Endothelial cell of umbilical vein (primary cell): ENCODE data around the gene ACTR3. TPM values are rescaled to one million over a fixed set of nuclear protein-coding genes. Genes with fewer than 3 reads are reported as not detected.
"Not testable (repeated sequence)": the region's sequence is repeated elsewhere in the genome, so short reads cannot be mapped to it uniquely, and the experiment has no call there.

Experiments
- BruUV-seq: library from RNA; stranded (reverse); fragments of 400-500 nt; replicated peaks from 2 replicates; lab custom pipeline; 2021; lab: Mats Ljungman, UMichigan
- CTCF ChIA-PET: fragments of 300-600, 350-600 bp; sonication (Branson Sonifier 250); formaldehyde crosslinking; loops from one replicate; lab custom pipeline; 2021; ENCODE audit warnings: antibody characterized with exemption, inconsistent platforms; lab: Charles Lee
- POLR2A ChIA-PET: fragments of 300-600, 350-600 bp; sonication (Branson Sonifier 250); formaldehyde crosslinking; loops from one replicate; lab custom pipeline; 2021; ENCODE audit warnings: antibody characterized with exemption, inconsistent platforms; lab: Charles Lee
- DNase-seq: peaks from one replicate; pipeline ENCODE4 v3.0.0-alpha.2; 2011; ENCODE audit warnings: low read depth, low spot score
- FAIRE-seq: peaks from 2 replicates; lab custom pipeline; 2011; peaks lifted over from hg19 to GRCh38; lab: Jason Lieb, UNC
- H2AFZ ChIP-seq: 2 replicates; pipeline ENCODE4 v1.6.0; 2012; ENCODE audit warnings: low read depth, low read length, control low read depth, inconsistent platforms
- H3K27ac ChIP-seq: 2 replicates; pipeline ENCODE4 v1.5.1; 2011; ENCODE audit warnings: low read depth, mild to moderate bottlenecking, control low read depth, low read length, moderate library complexity; ENCODE audit not compliant: insufficient read depth
- H3K27me3 ChIP-seq, 2 experiments: 2 replicates each; pipeline versions ENCODE4 v1.6.0 to v1.6.1; 2011; ENCODE audit warnings: low read length in 2 of 2, mixed read lengths in 1 of 2; ENCODE audit not compliant: control insufficient read depth in 2 of 2, insufficient read depth in 2 of 2
- H3K36me3 ChIP-seq, 2 experiments: 2 replicates in 1 of 2; 3 replicates in 1 of 2; pipeline ENCODE4 v1.5.1; 2011; ENCODE audit warnings: low read length in 2 of 2, mild to moderate bottlenecking in 1 of 2, moderate library complexity in 1 of 2; ENCODE audit not compliant: control insufficient read depth in 2 of 2, insufficient read depth in 2 of 2; ENCODE audit errors: extremely low read depth in 1 of 2
- H3K4me1 ChIP-seq: 3 replicates; pipeline ENCODE4 v1.5.1; 2011; ENCODE audit warnings: mild to moderate bottlenecking, low read length; ENCODE audit not compliant: control insufficient read depth, insufficient read depth; ENCODE audit errors: extremely low read depth
- H3K4me2 ChIP-seq: 2 replicates; pipeline ENCODE4 v1.6.1; 2011; ENCODE audit warnings: low read length, control low read depth, mixed read lengths; ENCODE audit not compliant: insufficient read depth
- H3K4me3 ChIP-seq, 3 experiments: fragments of 200-600 bp in 1 of 3; sonication (generic), shearing (Covaris generic) in 1 of 3; replicated peaks in 1 of 3; 2 replicates each; pipeline ENCODE4 v1.5.1; 2011 to 2016; ENCODE audit warnings: control low read depth in 3 of 3, low read length in 3 of 3, mild to moderate bottlenecking in 2 of 3, inconsistent platforms in 1 of 3, low read depth in 1 of 3, moderate library complexity in 1 of 3; ENCODE audit not compliant: insufficient read depth in 1 of 3
- H3K79me2 ChIP-seq: 2 replicates; pipeline ENCODE4 v1.6.0; 2012; ENCODE audit warnings: low read length, inconsistent platforms; ENCODE audit not compliant: control insufficient read depth, insufficient read depth
- H3K9ac ChIP-seq: replicated peaks from 2 replicates; pipeline ENCODE3; 2011; ENCODE audit warnings: low read length, control low read depth; ENCODE audit not compliant: insufficient read depth; ENCODE audit errors: extremely low read depth
- H3K9me1 ChIP-seq: replicated peaks from 3 replicates; pipeline ENCODE4 v1.6.0; 2011; ENCODE audit warnings: mild to moderate bottlenecking, low read length; ENCODE audit not compliant: control insufficient read depth, insufficient read depth; ENCODE audit errors: extremely low read depth
- H3K9me3 ChIP-seq: replicated peaks from 2 replicates; pipeline ENCODE4 v1.5.1; 2012; ENCODE audit warnings: low read length, inconsistent platforms; ENCODE audit not compliant: control insufficient read depth, insufficient read depth
- H4K20me1 ChIP-seq: replicated peaks from 2 replicates; pipeline ENCODE3; 2011; ENCODE audit warnings: mild to moderate bottlenecking, low read length; ENCODE audit not compliant: control insufficient read depth, insufficient read depth; ENCODE audit errors: extremely low read depth
- CTCF ChIP-seq, 2 donors: IDR thresholded peaks; 1 replicate in 1 of 2; 2 replicates in 1 of 2; pipeline ENCODE4 v1.5.1; 2011; ENCODE audit warnings: low read length in 2 of 2, mild to moderate bottlenecking in 2 of 2, moderate library complexity in 2 of 2, control low read depth in 1 of 2, inconsistent platforms in 1 of 2, low read depth in 1 of 2; ENCODE audit not compliant: insufficient read depth in 1 of 2; ENCODE audit errors: extremely low read depth in 1 of 2
- EZH2 ChIP-seq: IDR thresholded peaks from 2 replicates; pipeline ENCODE4 v1.6.1; 2012; ENCODE audit warnings: borderline replicate concordance, low read depth, mild to moderate bottlenecking, moderate library complexity, low read length, inconsistent platforms; ENCODE audit not compliant: severe bottlenecking
- FOS ChIP-seq: IDR thresholded peaks from 2 replicates; pipeline ENCODE4 v1.6.1; 2011; ENCODE audit warnings: mild to moderate bottlenecking, low read length, moderate library complexity, borderline replicate concordance; ENCODE audit not compliant: insufficient read depth
- GATA2 ChIP-seq: IDR thresholded peaks from 2 replicates; pipeline ENCODE4 v1.7.0; 2011; ENCODE audit warnings: low read depth, mild to moderate bottlenecking, moderate library complexity, mixed read lengths, low read length; ENCODE audit not compliant: insufficient read length, insufficient read depth
- JUN ChIP-seq: IDR thresholded peaks from 2 replicates; pipeline ENCODE4 v1.6.1; 2011; ENCODE audit warnings: borderline replicate concordance, low read depth; ENCODE audit not compliant: insufficient read length, insufficient read depth
- MAX ChIP-seq: IDR thresholded peaks from 2 replicates; pipeline ENCODE4 v1.6.1; 2011; ENCODE audit not compliant: insufficient read depth, insufficient read length
- MYC ChIP-seq: IDR thresholded peaks from one replicate; pipeline ENCODE4 v1.6.1; 2011; ENCODE audit warnings: mild to moderate bottlenecking, low read depth, low read length
- POLR2A ChIP-seq: IDR thresholded peaks from 2 replicates; pipeline ENCODE4 v1.6.1; 2012; ENCODE audit warnings: low read depth, mild to moderate bottlenecking, control low read depth, low read length
- POLR2AphosphoS5 ChIP-seq: IDR thresholded peaks from 2 replicates; pipeline ENCODE4 v1.6.1; 2012; ENCODE audit warnings: low read depth, mild to moderate bottlenecking, control low read depth, low read length, moderate library complexity; ENCODE audit not compliant: insufficient read depth
- dilution Hi-C: fragments of 300-500 bp; cut with MboI; formaldehyde crosslinking; loops from one replicate; pipeline ENCODE4 v1.15.0; 2019; ENCODE audit warnings: low sequenced_read_pairs; ENCODE audit not compliant: extremely low pct_ligation_motif_present
- intact Hi-C: fragments of 100-400 bp; cut with micrococcal nuclease; formaldehyde crosslinking; loops from one replicate; pipeline ENCODE4 v1.10.0; 2022
- polyA plus RNA-seq, 4 experiments: library from polyadenylated mRNA; depleted of rRNA in 3 of 4; stranded (reverse) in 3 of 4; unstranded in 1 of 4; fragments of >200 nt; gene quantifications; 2 replicates each; pipeline versions ENCODE4 v1.2.1 to v1.2.3, GENCODE V29; 2011 to 2012; ENCODE audit warnings: missing spikeins in 1 of 4
- total RNA-seq: library from RNA; stranded (reverse); gene quantifications from 2 replicates; pipeline ENCODE4 v1.2.3, GENCODE V29; 2021

The ACTR3 gene
- total and polyA plus RNA-seq, 2 donors (not counting 3 experiments of a cell fraction or from before 2014, with no cell fraction given): 120 to 401 TPM

- no peaks in the 10 kb centered on the region for H3K27me3 ChIP-seq
- DNase-seq (no peak), FAIRE-seq (no peak)
- no peak overlapping the region for H3K27ac ChIP-seq
- no peak overlapping the region for H2AFZ ChIP-seq
- H3K9me1 ChIP-seq: no peaks in the 10 kb centered on the region
- TF ChIP-seq EZH2 (no peak), MAX (no peak), MYC (no peak), FOS (no peak), POLR2AphosphoS5 (no peak), JUN (no peak), POLR2A (no peak), GATA2 (no peak), CTCF (IDR thresholded peaks at IDR 0.05; ENCODE audit: extremely low read depth in 1 of 2, insufficient read depth in 1 of 2, low read depth in 1 of 2, low read length in 2 of 2) (no peak)
- ChIA-PET CTCF (no interaction called here), POLR2A (no interaction called here)
- H3K9ac ChIP-seq: no peak overlapping the region
- dilution Hi-C loops: no loop called here
- H3K4me2 ChIP-seq: no peak overlapping the region
- no peaks in the 10 kb centered on the region for H3K9me3 ChIP-seq
- intact Hi-C loops: no loop called here
- H3K4me1 ChIP-seq: no peaks in the 10 kb centered on the region
- peaks cover 4% of the 10 kb centered on the region for H4K20me1 ChIP-seq
- BruUV-seq: no TSS peak
- H3K79me2 ChIP-seq: peaks cover 47% of the 10 kb centered on the region
- peaks cover 12 to 26% of the 10 kb centered on the region in 2 experiments for H3K36me3 ChIP-seq
- no peak overlapping the region for H3K4me3 ChIP-seq
Observed at GRCh38 chr2:113940891-113941290, 51.0 kb downstream of the ACTR3 start.

- Histone ChIP-seq H3K79me2 (peaks cover 51% of the 10 kb centered on the region), H3K36me3 (peaks cover 15 to 30% of the 10 kb centered on the region in 2 experiments)
- H2AFZ ChIP-seq, dilution Hi-C loops, H4K20me1 ChIP-seq, H3K9me3 ChIP-seq, H3K27ac ChIP-seq, H3K4me2 ChIP-seq, H3K27me3 ChIP-seq, intact Hi-C loops, H3K9ac ChIP-seq, H3K4me3 ChIP-seq, H3K4me1 ChIP-seq, FAIRE-seq, POLR2A ChIA-PET, H3K9me1 ChIP-seq, DNase-seq, BruUV-seq: not testable (repeated sequence)
- CTCF ChIA-PET: interaction anchor here (0.7 kb wide), 1 partner anchor 14 kb away, joined by 3 read pairs; no protein-coding TSS in a partner anchor
Observed at GRCh38 chr2:113945784-113946183, 55.9 kb downstream of the ACTR3 start.

- H4K20me1 ChIP-seq, CTCF ChIA-PET, H3K4me2 ChIP-seq, dilution Hi-C loops, H2AFZ ChIP-seq, intact Hi-C loops, POLR2A ChIA-PET, BruUV-seq, H3K4me3 ChIP-seq, DNase-seq, H3K9me1 ChIP-seq, H3K9me3 ChIP-seq, H3K27me3 ChIP-seq, FAIRE-seq, H3K4me1 ChIP-seq, H3K27ac ChIP-seq, H3K9ac ChIP-seq: not testable (repeated sequence)
- Histone ChIP-seq H3K79me2 (peaks cover 32% of the 10 kb centered on the region), H3K36me3 (peaks cover 9 to 45% of the 10 kb centered on the region in 2 experiments)
Observed at GRCh38 chr2:113950906-113951305, 61.0 kb downstream of the ACTR3 start.
